Measurements from ENCODE around the gene ADCYAP1.
"Not testable (repeated sequence)": the region's sequence is repeated elsewhere in the genome, so short reads cannot be mapped to it uniquely, and the experiment has no call there.

ADCYAP1 gene

DNA sequence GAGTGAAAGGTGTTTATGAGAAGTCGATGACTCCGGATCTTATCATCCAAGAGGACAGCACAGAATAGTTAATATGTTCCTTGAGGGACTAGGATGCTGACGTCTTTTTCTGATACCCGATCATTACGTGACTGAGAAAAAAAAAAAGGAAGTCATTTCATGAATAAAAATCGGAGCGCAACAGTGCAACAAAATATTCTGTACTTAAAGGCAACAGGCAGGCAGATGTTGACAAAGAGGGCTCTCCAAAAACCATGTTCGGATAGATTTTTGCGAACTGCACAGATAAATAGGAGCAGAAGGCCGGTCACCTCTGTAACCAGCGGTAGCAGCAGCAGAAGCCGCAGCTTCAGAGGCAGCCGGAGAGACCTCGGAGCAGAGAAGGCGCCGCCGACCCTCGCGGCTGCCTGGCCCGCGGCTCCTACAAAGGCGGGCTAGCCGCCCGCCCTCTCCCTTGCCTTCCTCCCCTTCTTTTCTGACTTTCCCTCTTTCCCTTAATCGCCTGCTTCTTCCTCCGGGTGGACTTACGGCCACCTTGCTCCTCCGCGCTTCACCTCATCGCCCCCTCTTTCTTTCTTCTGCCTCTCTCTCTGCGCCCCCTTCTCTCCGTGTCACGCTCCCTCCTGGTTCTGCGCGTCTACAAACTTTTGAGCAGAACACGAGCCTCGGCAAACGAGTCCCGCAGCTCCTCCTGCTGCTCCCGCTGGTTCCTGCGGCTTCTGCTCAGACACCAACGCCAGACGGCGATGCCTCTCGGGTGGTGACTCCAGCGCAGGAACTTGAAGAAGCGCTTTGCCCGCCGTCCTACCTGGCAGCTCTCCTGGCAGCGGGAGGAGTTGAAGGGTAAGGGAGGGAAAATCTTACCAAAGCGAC, at the start of gene ADCYAP1:
ADCYAP1 (plus strand) TSS at position 654 of the 873 bp plus-strand sequence. CDS start 516 bp downstream, outside the sequence.
- no peak within 1 kb of the TSS for H3K27ac ChIP-seq
- no peak for TF ChIP-seq CTCF (conservative IDR thresholded peaks at IDR 0.05)

- no peak for TF ChIP-seq CTCF (conservative IDR thresholded peaks at IDR 0.05)
- H3K27ac ChIP-seq: no peak overlapping the region
These were observed 46.7 kb upstream of the ADCYAP1 start for GRCh38 chr18:857986-858385.

DNA sequence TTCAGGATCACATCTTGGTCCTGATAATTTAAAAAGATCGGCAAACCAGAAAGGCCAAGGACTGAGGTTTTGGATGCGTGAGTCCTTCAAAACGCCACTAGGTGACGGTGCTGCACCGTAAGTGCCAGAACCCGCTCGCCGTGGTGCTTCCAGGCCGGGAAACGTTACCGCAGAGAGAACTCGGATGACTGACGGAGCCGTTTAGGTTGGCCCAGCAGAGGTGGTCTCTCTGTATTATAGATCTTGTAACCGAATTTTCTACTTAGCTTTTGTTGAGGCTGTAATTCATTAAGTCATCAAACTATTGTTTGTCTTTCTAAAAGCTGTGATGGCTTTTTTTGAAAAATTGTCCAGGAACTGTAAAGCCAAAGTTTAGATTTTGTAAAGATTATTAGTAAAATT, 39.8 kb upstream of the ADCYAP1 start:
- peak; percentile 100 for TF ChIP-seq CTCF (conservative IDR thresholded peaks at IDR 0.05)
- no peak overlapping the region for H3K27ac ChIP-seq

- no peak overlapping the region for H3K27ac ChIP-seq
- TF ChIP-seq CTCF (conservative IDR thresholded peaks at IDR 0.05): no peak
These were observed 37.4 kb upstream of the ADCYAP1 start for GRCh38 chr18:867257-867656.

DNA sequence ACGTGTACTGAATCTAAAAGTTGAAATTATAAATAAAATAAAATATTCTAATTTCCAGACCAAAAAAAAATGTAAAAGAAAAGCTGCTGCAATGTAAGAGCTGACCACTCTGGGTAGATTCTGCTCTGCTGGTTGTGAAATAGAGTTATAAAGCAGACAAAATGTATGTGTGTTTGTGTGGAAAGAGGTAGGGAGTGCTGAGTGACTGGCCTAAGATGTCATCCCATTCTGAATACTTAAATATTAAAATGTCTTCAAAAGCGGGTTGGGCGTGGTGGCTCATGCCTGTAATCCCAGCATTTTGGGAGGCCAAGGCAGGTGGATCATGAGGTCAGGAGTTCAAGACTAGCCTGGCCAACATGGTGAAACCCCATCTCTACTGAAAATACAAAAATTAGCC, 31.2 kb upstream of the ADCYAP1 start:
- not testable (repeated sequence) for H3K27ac ChIP-seq

DNA sequence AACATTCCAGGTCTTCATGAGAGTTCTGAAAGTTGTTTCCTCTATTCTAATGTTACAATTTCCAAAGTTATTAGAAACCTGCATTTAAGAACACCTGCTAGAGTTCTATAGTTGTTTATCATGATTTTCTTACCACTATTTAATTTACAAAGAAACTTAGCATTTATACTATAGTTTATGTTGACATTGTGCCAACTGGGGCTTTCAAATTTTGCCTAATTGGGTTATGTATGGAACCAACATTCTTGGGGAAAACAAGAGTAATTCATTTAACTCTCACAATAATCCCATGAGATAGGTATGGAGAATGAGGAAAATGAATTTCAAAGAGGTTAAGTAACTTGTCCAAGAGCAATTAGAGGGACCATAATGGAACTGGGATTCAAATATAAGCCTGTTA, 28.8 kb upstream of the ADCYAP1 start:
- no peak overlapping the region for H3K27ac ChIP-seq
- TF ChIP-seq CTCF (conservative IDR thresholded peaks at IDR 0.05): no peak

- no peak for TF ChIP-seq CTCF (conservative IDR thresholded peaks at IDR 0.05)
- H3K27ac ChIP-seq: no peak overlapping the region
These were observed 27.4 kb upstream of the ADCYAP1 start for GRCh38 chr18:877238-877637.

GRCh38 chr18:886076-886475, 18.6 kb upstream of the ADCYAP1 start:
- H3K27ac ChIP-seq: no peak overlapping the region
- no peak for TF ChIP-seq CTCF (conservative IDR thresholded peaks at IDR 0.05)
